NK-92 (cell line): ENCODE measurements around the gene PEA15.

Experiments
- DNase-seq: peaks from one replicate; lab custom pipeline; 2025; ENCODE audit not compliant: unreplicated experiment; lab: John Stamatoyannopoulos, UW

The PEA15 gene, protein sequence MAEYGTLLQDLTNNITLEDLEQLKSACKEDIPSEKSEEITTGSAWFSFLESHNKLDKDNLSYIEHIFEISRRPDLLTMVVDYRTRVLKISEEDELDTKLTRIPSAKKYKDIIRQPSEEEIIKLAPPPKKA

DNA sequence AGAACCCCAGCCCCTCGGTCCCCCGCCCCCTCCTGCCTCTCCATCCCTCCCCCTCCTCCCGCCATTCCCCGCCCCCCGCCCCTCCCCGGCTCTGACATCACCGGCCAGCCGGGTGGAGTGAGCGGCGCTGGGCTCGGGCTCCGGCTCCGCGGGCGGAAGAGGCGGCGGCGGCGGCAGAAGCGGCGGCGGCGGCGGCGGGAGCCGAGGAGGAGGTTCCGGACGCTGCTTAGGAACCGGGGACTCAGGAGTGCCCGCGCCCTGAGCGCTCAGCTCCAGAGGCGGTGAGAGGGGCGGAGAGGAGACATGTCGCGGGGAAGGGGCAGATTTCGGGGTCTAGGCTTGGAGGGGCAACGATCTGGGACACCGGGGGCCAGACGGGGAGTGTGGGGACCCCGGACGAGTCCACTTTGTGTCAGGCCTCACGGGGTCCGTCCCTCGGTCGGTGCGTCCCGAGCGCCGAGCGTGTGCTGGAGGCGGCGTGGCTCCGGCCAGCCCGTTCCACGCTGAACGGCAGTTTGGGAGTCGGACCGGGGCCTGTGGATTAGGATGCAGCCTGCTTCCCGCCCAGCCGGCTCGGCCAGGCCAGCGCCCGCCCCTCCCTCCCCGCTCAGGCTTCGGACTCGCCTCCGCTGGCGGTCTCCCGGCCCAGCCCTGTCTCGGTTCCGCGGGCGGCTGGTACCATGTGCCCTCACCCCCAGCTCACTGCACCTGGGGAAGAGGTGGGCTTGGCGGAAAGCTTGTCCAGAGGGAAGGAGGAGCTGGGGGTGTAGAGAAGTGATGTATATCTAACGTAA lies at the start of gene PEA15:
TSS of gene PEA15 (plus strand) at position 143 of the 794 bp plus-strand sequence. CDS start 6,161 bp downstream, outside the sequence.
- no peak for DNase-seq

DNA sequence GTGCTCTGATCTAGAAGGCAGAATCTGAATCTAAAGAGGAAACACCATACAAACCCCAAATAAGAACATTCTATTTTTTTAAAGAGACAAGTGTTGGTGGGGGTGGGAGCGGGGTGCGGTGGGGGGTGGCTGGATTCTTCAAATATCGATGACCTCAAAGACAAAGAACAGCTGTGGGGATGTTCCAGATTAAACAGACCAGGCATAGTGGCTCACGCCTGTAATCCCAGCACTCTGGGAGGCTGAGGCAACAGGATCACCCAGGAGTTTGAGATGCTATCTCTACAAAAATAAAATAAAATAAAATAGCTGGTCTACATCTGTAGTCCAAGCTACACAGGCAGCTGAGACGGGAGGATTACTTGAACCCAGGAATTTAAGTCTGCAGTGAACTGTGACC lies 48.8 kb upstream of the PEA15 start:
- no peak for DNase-seq

DNA sequence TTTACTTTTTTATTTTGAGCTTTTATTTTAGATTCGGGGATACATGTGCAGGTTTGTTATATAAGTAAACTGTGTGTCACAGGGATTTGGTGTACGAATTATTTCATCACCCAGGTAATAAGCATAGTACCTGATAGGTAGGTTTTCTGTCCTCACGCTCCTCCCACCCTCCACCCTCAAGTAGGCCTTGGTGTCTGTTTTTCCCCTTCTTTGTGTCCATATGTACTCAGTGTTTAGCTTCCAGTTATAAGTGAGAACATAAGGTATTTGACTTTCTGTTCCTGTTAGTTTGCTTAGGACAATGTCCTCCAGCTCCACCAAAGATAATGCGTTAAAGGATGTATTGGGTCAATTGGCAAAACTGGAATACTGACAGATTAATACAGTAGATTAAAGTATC lies 48.0 kb upstream of the PEA15 start:
- DNase-seq = no peak

DNA sequence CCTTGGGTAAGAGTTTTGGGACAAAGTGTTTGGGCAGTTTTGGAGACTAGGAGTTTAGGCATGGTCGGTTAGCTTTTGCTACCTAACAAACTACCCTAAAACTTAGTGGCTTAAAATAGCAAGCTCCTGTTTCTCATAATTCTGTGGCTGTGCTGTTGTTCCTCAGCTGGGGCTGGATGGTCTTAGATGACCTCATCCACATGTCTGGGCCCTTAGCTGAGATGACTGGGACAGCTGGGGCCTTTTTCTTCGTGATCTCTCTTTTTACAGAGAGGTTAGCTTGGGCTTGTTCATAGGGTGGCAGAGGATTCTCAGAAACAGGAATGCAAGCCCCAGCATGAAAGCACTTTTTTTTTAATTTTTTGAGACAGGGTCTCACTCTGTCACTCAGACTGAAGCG lies 47.2 kb upstream of the PEA15 start:
- no peak for DNase-seq

DNA sequence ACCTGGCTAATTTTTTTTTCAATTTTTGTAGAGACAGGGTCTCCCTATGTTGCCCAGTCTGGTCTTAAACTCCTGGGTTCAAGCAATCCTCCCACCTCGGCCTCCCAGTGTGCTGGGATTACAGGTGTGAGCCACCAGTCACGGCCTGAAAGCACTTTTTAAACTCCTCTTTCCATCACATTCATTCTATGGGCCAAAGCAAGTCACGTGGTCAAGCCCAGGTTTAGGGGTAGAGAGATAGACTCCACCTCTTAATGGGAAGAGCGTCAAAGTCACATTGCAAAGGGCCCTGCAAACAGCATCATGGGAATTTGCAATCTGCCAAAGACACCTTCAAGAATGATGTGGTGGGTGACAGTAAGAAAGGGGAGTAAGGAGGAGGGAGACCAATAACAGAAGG lies 46.6 kb upstream of the PEA15 start:
- no peak for DNase-seq

DNA sequence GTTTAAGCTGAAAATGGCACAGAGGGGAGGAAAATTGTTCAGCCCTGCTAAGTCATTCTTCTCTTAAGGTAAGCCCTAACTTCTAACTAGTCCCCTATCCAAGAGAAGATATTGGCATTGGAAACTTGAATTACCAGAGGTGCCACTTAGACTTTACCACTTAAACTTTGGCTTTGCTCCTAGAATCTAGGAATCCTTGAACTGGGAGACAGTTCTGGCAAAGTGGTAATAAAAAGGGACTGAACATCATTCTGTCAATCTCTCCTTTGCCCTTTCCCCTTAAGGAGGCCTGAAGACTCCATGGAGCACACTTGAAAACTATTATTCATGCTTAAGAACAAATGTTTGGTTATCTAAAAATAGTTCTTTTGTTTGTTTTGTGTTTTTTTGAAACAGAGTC lies 45.3 kb upstream of the PEA15 start:
- DNase-seq = no peak

DNA sequence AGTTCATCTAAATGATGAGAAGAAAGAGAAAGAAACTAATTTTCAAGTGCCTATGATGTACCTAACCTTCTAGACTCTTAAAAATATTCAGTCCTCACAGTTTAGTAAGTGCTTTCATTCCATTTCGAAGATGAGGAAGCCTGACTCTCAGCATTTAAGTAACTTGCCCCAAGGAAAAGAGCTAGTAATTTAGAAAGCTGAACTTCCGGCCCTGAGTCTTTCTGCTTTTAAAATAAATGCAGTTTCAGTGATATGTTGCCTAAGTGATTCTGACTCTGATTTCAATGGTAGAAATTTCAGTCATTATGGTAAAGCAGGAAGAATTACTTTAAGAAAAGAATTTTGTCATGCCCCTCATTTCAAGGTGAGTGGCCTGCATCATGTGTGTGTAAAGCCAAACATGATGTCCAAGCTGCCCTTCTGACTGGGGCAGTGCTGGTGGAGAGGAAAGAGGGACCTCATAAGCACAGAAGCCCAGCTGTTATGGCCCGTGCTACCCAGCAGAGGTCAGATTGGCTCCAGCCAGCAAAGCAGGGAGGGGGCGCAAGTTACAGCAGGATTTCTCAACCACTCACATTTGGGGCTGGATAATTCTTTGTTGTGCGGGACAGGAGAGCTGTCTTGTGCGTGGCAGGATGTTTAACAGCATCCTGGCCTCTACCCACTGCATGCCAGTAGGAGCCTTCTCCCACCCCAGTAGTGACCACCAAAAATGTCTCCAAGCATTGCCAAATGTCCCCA lies 43.0 kb upstream of the PEA15 start:
- no peak for DNase-seq

DNA sequence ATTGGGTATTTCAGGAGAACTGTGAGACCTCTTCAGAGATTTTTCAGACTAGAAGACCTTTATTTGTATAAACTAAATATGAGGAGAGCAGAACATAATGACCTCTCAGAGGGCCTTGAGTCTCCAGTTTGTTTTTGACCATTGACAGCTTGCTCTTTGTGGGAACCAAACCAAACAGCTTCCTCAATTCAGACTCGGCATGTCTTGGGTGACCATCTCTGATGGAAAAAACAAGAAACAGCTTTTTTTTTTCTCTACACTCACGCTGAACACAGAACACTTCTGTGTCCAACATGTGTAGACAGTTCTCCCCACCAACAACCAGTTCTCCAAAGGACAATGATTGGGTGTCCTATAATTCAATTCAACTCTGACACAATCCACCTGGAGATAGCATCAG lies 42.3 kb upstream of the PEA15 start:
- DNase-seq = no peak

DNA sequence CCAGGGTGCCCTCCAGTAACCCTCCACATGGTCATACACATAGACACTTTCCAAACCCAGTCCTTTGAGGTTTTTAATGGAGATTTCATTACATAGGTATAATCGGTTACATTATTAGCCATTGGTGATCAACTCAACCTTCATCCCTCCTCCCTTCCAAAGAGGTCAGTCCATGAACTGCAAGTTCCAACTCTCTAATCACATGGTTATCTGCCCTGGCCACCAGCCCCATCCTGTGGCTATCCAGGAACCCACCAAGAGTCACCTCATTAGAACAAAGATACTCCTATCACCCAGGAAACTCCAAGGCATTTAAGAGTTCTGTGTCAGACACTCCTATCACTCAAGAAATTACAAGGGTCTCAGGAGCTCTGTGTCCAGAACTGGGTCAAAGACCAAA lies 41.6 kb upstream of the PEA15 start:
- no peak for DNase-seq

DNA sequence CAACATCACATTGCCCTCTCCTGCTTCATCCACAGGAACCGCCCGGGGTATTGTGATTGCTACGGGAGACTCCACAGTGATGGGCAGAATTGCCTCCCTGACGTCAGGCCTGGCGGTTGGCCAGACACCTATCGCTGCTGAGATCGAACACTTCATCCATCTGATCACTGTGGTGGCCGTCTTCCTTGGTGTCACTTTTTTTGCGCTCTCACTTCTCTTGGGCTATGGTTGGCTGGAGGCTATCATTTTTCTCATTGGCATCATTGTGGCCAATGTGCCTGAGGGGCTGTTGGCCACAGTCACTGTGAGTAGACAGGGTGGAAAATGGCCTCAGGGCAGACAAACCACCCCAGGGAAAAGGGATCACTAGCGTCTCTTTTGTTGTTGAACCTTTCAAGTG lies 41.1 kb upstream of the PEA15 start:
- DNase-seq = no peak

DNA sequence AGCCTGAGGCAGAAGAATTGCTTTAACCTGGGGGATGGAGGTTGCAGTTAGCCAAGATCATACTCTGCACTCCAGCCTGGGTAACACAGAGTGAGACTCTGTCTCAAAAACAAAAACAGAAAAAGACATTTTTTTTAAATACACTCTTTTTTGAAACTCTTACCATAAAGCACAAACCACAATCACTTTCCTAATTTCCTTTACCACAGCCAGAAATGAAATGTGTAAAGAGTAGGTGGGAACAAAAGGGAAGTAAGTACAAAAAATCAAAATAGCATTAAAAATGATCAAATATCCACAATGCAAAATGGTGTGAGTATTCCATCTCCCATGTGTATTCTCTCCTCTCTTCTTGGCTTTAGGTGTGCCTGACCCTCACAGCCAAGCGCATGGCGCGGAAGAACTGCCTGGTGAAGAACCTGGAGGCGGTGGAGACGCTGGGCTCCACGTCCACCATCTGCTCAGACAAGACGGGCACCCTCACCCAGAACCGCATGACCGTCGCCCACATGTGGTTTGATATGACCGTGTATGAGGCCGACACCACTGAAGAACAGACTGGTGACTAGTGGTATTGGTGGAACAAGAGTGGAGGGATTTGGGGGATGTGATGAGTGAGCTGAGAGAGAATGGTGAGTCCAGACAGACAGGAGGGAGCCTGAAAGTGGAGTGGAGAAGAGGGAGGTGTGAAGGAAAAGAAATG lies 38.9 kb upstream of the PEA15 start:
- no peak for DNase-seq

DNA sequence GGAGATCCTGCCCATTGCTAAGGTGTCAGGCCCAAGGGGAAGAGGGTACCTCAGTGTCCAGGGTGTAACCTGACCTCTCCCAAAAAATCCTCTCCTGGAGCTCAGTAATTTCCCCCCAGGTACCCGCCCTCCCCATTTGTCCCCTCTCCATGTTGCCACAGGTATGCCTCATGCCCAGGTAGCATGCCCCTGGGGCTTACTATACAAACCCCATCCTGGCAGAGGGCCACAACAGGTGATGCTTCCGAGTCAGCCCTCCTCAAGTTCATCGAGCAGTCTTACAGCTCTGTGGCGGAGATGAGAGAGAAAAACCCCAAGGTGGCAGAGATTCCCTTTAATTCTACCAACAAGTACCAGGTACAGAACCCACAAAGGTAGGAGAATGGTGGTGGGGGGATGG lies 38.1 kb upstream of the PEA15 start:
- DNase-seq = no peak

DNA sequence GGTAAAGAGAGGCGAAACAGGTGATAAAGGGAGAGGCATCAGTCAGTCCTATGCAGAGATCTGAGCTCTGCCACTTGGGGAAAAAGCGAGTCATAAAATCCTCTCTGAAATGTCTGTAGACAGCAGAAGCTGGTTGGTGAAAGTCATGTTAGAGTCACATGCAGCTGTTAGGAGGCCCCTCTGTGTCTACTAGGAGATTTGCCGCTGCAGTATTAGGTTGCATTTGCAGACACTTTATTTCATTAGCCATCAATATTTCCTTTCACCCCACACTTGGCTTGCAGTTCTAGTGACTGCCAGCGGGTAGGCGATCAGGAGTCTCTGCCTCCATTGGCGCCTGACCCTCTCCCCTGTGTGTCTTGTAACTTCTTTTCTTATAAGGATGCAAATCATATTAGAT lies 37.6 kb upstream of the PEA15 start:
- no peak for DNase-seq

DNA sequence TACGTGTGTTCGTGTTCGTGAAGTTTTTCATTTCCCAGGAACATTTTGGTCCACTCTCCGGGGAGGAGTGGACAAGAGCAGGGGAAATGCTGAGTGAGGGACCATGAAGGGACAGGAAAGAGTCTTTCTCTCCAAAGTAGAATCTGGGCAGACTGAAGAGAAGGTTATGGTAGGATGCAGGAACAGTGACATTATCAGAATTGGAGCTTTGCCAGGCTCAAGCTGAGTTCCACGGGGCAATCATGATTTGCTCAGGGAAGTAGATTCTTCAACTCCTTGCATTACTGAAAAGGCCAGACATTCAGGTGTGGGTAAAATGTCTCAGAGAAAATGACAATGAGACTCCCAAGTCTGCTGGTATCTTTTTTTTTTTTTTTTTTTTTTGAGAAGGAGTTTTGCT lies 37.2 kb upstream of the PEA15 start:
- no peak for DNase-seq

DNA sequence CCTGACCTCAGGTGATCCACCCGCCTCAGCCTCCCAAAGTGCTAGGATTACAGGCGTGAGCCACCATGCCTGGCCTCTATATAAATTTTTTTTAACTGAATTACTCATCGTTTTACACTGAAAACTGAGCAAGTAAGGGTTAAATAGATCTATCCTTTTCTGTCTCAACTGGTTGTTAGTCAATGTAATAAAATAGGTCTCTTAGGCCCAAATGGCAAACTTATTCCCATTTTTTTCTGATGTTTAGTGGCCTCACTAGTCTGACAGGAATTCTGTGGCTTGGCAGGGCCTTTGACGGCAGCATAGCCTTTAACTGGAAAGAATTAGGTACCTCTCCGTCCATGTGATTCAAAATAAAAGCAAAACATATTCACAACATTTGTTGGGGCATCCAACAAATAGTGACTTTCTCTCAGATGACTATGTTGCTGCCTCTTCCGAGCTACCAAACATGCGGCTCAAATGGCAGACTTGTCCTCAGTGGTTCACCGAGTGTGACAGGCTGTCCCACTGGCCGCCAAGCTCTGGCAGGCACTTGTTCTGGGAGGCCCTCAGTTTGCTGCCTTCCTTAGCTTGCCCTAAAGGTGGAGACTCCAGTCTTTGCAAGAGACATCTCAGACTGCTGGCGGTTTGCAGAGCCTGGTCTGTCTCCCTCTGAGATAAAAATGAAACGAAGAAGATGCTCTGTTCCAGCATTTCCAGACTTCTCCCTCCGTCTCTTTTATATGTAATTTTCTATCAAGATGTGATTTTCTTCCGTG lies 36.4 kb upstream of the PEA15 start:
- no peak for DNase-seq

DNA sequence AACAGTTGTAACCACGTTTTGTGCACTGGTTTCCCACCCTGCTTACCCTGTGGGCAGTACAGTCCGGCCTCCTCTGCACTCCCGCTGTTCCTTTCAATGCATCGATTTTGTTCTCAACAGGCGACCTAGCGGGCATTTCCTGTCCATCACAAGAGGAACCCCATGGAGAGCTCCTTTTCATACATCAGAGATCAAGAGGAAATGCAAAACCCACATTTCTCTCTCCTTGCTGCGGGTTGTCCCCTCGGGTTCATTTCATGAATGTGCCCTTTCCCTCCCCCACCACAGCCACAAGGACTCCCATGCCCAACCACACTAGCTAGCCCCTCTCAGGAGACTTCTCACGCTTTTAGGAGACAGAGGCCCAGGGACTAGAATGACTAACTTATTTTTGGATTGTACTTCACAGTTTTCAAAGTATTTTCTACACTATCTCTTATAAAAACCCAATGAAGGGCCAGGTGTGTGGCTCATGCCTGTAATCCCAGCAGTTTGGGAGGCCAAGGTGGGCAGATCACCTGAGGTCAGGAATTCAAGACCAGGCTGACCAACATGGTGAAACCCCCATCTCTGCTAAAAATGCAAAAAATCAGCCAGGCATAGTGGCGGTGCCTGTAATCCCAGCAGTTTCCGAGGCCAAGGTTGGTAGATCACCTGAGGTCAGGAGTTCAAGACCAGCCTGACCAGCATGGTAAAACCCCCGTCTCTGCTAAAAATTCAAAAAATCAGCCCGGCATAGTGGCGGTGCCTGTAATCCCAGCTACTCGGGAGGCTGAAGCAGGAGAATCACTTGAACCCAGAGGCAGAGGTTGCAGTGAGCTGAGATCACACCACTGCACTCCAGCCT lies 35.4 kb upstream of the PEA15 start:
- no peak for DNase-seq

DNA sequence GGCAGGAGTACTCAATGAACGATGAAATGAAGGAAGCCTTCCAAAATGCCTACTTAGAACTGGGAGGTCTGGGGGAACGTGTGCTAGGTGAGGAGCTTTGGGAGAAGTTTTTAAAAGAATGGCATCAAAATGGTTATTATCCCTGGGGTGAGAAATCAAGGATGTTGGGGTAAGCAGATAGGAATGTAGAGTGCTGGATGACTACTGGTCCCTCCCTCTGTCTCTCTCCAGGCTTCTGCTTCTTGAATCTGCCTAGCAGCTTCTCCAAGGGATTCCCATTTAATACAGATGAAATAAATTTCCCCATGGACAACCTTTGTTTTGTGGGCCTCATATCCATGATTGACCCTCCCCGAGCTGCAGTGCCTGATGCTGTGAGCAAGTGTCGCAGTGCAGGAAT lies 33.8 kb upstream of the PEA15 start:
- DNase-seq = no peak

DNA sequence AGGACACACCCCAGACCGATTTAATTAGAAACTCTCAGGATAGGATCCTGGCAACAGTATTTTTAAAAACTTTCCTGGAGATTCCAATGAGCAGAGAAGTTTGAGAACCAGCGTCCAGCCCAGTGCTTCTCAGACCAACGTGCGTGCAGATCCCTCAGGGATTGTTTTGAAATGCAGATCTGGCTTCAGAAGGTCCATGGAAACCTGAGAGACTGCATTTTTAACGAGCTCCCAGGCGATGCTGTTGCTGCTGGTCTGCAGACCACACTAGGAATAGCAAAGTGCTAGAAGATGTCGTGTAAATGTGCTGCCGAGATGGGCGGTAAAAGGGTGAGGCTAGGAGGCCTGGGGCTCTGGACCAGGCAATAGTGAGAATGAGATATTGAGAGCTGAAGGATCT lies 33.2 kb upstream of the PEA15 start:
- DNase-seq = no peak

DNA sequence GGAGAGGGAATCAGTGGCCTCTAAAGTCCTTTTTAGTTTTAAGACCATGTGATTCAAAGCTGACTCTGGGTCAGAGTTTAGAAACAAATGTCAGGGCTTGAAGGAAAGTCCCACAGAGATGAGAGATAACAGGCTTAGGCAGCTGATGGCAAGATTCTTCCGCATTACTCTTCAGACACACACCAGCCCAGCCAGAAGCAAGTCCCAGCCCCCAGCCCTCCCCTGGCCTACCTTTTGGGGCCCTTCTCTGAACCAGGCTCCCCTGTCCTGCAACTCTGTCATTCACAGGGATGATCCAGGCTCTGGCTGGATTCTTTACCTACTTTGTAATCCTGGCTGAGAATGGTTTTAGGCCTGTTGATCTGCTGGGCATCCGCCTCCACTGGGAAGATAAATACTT lies 28.0 kb upstream of the PEA15 start:
- no peak for DNase-seq

DNA sequence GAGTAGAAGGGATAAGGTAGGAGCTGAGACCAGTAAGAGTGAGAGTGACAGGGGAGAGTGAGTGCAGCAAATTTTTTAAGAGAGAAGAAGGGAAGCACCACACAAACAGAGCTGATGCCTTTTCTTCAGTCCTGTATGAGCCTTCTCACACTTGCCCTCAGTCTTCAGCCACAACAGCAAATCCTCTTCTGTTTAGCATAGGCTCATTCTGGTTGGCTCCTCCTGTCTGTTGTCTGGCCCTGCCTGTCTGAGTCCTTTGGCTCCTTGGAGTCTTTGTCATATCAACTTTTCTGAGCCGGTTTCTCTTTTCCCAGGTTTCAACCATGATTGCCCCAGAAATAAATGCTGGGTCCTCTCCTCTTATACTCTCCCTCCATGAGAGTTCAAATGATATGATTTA lies 27.5 kb upstream of the PEA15 start:
- DNase-seq = no peak
